GDM1 (cell line): ENCODE results near the gene CCM2.
"Not testable (repeated sequence)": the region's sequence is repeated elsewhere in the genome, so short reads cannot be mapped to it uniquely, and the experiment has no call there.

ENCODE experiments used
- DNase-seq: peaks from one replicate; lab custom pipeline; 2025; lab: John Stamatoyannopoulos, UW

Gene CCM2

DNA sequence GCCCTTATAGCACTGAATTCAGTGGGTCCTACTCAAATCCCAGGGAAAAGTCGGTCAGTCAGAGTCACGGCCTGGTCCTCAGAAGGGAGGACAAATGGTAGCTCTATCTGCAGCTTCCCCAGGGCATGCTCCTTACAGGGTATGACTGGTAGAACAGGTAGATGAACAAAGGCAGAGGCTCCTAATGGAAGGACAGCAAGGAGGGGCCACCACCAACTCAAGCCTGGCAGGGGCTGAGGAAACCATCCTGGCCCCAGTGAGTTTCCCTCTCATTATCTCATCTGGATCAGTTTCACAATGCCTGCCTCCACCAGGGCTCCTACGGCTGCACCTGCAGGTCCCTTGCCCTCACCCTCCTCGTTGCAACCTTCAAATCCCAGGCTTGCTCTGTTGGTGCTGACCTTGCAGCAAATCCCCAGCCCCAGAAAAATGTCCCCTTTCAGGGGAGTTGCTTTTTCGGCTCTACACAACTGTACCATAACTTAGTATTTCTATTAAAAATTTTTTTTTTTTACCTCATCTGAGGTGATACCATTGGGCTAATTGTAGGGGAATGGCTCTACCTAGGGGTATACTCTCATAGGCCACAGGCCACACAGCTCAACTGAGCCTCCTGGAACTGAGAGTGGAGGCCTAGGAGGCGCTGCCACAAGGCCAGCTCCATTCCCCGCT is 18.8 kb upstream of the CCM2 start:
- DNase-seq, result no peak

DNA sequence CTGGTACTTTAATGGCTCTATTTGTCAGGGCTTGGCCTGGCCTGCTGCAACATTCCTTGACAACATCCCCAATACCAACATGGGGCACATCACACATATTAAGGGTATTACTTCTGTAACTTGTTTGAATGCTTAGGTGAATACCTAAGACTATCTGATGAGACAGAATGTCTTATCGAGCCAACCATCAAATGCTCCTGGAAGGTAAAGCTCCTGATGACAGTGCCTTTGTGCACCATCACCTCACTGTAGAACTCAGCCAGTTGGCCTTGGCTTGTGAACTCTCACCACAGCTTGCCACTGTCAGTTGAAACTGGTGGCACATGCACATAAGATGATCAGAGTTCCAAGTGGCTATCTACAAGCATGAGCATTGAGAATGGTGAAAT is 17.5 kb upstream of the CCM2 start:
- DNase-seq, result no peak

DNA sequence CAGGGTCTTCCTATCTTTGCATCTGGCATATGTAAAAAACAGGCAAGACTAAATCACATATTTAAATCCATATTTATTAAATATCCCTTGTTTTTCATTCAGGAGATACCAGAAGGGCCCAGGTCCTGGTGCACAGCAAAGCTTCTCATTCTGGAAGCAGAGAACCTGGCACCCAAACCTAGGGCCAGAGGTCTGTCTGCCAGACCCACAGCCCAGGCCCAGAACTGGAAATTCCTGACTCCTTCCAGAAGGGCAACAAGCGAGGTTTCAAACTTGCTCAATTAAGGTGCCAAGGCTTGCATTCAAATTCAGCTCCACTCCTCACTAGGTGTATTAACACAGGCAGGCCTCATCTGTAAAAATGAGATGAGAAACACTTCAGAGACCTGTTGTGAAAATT is 17.0 kb upstream of the CCM2 start:
- no peak for DNase-seq

DNA sequence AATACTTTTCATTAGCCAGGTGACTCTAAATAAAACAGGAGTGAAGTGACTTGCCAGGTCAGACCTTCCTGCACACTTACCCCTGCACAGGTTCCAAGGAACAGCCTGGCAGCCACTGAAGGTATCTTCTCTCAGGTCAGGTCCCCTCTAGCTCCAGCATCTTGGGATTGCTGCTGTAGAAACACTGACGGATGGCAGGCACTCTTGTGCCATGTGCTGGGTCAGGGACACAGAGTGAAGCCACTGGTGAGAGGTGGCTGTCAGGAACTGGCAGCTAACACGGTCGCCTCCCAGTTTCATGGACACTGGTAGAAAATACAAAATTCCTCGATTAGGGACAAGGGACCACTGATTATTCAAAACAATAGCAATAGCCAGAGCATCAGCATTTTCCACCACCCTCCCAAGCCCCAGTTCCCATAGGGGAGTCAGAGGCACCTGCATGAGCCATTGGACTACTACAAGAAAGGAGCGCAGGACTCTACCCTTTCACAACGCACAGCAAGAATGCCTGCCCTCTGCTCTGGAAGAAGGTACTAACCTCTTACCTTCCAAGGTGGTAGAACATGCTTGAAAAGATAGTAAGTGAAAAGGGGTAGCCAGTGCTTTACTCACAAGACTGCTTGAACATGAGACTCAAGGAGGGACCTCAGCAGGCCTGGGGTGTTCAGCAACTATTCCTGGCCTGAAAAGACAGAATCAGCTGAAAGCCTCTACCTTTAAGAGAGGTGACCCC is 16.1 kb upstream of the CCM2 start:
- no peak for DNase-seq

DNA sequence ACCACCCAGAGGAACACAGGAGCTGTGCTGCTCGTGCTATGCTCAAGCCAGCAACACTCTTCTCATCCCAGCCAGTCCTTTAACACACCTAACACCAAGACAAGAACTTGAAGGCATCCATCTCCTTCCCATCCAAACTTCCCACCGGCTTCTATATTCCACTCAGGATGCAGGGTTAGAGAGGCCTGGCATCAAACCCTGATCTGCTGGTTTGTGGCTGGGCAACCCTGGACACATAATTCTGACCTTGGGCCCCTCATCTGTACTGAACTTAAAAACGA is 15.6 kb upstream of the CCM2 start:
- no peak for DNase-seq

DNA sequence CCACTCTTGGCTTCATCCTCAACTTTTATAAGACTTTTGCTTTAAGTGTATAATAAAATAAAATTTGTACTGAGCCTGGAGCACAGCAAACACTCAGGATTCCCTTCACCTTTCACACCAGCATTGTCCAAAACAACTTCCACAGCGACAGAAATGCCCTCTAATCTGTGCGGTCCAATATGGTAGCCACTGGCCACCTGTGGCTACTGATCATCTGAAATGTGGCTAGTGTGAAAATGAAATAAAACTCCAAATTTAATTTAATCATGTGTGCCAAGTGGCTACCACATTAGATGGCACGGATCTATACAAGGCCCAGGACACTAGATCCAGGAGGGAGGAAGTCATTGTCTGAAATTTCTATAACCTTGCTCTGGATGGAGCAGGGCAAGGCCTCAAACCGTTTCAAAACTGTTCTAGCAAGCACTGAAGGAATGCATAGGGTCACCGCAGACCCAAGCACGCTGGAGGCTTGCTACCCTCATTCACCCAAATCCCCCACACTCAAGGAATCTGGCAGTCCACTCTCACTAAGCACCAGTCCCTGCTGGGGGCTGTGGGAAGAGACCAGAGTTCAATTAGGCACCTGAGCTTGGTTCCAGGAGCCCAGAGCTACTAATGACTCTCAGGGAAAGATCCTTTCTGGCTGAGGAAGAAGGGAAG is 14.8 kb upstream of the CCM2 start:
- no peak for DNase-seq

DNA sequence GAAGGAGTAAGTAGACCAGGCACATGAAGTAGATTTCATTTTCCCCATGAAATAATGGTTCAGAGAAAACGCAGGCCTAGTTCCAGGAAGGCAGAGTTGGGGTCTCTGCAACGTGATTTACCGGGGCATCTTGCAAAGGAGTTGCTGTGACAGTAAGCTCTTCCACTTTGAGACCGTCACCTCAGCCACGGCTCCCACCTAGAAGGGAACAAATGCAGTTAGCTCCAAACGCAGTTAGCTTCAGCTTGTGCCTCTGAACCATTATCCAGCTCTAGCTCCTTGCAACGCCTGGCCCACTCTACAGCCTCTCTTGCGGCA is 14.1 kb upstream of the CCM2 start:
- no peak for DNase-seq

DNA sequence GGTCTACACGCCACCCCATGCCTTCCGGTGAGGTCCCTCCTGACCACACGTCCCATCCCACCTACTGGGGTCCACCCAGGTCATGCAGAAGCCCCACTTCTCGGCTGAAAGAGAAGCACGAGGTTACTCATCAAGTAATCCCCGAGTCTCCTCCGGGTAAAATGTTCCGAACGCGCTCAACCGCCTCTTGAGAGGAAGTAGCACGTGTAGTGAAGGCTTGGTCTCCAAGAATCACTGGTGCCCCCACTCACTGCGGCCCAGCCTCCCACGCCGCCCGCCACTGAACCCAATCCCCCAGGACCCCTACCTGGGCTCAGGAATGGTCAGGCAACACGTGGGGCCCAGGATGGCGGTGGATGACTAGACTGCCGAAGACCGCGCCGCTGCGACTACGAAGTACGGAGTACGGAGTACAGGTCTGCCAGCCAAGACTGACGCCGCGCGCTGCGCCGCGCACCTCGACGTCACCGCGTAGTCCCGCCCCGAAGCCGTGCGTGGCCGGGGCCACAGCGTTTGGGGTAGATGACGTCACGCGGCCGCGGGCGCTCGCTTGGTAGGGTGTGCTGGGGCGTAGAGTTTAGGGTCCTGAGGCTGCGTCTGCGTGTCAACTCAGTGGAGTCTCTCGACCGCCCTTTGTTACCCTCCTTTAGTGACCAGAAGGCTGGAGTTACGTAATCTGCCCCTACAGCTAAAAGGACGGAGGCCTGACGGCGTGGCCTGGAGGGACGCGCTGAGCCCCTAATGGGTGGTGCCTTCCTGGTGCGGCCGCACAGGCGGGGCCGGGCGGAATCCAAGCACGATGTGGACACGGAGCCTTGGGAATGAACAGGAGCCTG is 13.6 kb upstream of the CCM2 start:
- peak; percentile 94 for DNase-seq

DNA sequence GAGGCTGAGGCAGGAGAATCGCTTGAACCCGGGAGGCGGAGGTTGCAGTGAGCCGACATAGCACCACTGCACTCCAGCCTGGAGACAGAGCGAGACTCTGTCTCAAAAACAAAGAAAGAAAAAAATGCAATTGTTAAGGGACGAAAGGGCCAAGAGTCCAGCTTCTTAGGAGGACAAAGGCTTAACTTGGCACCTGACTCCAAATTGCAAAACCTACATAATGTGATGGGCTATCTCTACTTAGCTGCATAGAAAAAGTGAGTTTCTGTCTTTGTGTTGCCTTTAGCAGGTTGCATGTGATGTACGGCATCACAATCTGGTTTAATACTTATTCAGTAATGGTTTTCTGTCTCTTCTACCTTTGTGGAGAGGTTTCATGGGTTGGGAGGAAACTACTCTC is 12.5 kb upstream of the CCM2 start:
- no peak for DNase-seq

DNA sequence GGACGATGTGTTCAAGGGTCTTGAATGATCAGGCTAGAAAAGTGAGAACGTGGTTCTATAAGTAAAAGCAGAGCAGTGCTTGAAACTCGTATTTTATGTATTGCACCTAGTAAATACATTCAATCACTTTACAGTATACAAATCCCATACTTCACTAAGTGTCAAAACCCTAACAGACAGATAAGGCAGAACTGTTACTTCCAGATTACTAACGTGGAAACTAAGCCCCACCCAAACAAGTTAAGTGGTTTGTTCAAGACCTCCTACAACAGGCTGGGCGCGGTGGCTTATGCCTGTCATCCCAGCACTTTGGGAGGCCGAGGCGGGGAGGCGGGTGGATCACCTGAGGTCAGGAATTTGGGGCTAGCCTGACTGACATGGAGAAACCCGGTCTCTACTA is 12.0 kb upstream of the CCM2 start:
- DNase-seq, result no peak

DNA sequence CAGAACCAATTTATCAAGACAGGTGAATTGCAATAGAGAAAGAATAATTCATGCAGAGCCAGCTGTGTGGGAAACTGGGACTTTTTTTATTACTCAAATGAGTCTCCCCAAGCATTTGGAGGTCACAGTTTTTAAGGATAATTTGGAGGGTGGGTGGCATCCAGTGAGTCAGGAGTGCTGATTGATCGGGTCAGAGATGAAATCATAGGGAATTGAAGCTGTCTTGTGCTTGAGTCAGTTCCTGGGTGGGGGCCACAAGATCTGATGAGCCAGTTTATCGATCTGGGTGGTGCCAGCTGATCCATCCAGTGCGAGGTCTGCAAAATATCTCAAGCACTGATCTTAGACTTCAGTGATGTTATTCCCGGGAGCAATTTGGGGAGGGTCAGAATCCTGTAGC is 11.3 kb upstream of the CCM2 start:
- no peak for DNase-seq

DNA sequence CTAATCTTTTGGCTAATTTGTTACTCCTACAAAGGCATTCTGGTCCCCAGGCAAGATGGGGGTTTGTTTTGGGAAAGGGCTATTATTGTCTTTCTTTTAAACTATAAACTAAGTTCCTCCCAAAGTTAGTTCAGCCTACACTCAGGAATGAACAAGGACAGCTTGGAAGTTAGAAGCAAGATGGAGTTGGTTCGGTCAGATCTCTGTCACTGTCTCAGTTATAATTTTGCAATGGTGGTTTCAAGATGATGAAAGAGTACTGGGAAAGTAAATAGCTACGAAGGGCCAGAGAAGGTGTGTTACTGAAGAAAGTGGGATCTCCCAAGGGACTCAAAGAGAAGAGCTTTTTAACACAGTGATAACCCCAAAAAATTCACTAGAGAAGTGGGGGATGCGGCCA is 10.9 kb upstream of the CCM2 start:
- DNase-seq, result no peak

DNA sequence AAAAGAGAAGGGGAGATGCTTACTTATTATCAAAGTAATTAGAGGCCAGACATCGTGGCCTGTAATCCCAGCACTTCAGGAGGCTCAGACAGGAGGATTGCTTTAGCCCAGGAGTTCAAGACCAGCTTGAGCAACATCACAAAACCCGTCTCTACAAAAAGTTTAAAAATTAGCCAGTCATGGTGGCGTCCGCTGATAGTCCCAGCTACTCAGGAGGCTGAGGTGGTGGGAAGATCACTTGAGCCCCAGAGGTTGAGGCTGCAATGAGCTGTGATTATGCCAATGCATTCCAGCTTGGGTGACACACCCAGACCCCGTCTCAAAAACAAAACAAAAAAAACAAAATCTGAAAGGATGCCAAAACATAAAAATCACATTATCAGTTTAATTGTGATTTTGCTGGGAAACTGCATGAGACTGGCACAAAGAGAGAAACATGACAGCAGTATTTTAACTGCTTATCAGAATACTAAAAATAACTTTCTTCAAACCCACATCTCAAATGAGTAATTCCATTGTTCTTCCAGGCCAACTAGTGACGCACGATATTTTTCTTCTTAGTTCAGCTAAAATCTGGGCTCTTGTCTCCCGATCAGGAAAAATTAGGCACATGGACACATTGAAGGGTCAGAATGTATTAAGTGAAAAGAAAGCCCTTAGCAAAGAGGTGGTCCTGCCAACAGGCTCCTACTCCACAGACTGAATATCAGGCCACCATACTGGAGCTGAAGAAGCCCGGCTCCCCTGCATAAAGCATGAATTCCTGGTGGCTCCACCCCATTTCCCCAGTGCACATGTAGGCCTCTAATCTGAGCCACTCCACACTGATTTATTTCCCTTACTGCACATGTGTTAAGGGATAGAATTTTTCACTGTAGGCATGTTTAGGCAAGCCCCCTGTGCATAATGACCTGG is 9.6 kb upstream of the CCM2 start:
- no peak for DNase-seq

DNA sequence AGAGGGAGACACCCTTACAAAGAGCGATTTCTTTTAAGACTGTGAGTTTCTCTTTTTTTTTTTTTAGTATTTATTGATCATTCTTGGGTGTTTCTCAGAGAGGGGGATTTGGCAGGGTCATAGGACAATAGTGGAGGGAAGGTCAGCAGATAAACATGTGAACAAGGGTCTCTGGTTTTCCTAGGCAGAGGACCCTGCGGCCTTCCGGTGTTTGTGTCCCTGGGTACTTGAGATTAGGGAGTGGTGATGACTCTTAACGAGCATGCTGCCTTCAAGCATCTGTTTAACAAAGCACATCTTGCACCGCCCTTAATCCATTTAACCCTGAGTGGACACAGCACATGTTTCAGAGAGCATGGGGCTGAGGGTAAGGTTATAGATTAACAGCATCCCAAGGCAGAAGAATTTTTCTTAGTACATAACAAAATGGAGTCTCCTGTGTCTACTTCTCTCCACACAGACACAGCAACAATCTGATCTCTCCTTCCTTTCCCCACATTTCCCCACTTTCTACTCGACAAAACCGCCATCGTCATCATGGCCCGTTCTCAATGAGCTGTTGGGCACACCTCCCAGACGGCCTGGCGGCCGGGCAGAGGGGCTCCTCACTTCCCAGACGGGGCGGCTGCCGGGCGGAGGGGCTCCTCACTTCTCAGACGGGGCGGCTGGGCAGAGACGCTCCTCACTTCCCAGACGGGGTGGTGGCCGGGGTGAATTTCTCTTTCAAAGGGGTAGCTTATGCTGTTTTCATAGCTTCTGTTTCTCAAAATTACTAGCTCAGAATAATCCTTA is 7.8 kb upstream of the CCM2 start:
- not testable (repeated sequence) for DNase-seq

DNA sequence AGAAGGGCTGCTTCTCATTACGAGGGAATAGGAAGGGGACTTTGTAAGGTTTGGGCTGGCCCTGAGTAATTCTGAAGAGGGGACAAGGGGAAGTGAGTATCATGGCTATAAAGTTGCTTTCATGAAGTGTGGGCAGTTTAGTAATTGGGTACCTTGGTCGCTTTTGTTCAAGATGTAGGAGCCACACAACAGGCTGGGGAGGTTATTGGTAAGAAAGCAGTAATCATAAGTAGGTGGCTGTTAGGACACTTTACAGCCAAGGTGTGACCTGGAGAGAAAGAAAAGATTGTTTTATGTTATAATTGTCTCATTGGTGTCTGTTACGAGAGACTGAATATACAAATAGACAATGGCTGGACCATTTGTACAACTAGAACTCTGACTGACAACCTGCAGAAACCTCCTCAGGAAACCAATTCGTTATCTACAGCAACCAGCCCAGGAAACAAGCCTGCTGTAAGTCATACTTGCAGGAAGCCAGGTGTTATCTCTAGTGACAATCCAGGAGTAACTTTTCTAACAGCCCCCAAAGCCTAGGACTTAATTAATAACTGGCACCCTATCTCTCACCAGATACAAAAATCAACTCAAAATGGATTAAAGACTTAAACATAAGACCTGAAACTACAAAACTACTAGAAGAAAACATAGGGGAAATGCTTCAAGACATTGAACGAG is 5.0 kb upstream of the CCM2 start:
- peak; percentile 74 for DNase-seq

DNA sequence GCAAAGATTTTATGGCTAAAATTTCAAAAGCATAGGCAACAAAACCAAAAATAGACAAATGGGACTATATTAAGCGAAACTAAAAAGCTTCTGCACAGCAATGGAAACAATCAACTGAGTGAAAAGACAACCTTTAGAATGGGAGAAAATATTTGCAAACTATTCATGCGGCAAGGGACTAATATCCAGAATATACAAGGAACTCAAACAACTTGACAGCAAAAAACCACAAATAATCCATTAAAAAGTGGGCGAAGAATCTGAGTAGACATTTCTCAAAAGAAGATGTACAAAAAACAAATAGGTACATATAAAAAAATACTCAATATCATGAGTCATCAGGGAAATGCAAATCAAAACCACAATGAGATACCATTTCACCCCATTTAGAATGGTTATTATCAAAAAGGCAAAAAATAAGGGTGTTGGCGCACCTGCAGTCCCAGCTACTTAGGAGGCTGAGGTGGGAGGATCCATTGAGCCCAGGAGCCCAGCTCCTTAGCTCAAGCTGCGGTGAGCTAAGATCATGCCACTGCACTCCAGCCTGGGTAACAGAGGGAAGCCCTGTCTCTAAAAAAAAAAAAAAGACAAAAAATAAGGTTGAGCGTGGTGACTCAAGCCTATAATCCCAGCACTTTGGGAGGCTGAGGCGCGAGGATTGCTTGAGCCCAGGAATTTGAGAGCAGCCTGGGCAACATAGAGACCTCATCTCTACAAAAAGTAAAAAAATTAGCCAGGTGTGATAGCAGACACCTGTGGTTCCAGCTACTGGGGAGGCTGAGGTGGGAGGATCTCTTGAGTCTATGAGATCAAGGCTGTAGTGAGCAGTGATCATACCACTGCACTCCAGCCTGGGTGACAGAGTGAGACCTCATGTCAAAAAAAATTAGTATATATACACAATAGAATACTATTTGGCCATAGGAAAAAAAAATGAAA is 4.2 kb upstream of the CCM2 start:
- no peak for DNase-seq

DNA sequence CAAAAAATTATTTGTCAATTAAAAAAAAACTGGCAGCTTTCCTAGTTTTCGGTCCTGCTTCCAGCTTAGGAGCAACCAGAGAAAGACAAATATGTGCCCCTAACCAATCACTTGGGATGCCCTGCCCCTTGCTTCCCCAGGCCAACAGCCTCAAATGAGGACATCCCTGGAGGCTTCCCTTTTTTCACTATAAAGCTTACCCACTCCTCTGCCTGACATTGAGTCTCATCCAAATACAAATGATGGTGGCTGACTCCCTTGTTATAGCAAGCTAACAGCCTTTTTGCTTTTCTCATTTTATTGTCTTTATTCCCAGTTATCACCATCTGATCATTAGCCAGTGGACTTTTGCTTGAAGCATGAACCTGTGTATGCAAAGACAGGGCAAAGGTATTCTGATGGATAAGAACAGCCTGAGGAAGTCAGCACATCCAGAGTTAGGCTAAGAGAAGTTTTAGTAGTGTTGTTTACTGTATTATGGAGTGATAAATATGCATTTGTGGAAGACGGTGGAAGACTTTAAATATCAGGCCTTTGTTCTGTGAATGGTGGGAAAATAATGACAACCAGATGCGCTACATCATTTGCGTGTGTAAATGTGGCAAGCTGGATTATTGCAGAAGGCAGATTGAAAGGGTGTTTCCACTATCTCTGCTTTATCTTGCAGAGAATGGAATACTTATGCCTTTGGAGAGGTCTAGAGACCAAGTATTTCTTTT is 1.7 kb upstream of the CCM2 start:
- DNase-seq, result no peak

DNA sequence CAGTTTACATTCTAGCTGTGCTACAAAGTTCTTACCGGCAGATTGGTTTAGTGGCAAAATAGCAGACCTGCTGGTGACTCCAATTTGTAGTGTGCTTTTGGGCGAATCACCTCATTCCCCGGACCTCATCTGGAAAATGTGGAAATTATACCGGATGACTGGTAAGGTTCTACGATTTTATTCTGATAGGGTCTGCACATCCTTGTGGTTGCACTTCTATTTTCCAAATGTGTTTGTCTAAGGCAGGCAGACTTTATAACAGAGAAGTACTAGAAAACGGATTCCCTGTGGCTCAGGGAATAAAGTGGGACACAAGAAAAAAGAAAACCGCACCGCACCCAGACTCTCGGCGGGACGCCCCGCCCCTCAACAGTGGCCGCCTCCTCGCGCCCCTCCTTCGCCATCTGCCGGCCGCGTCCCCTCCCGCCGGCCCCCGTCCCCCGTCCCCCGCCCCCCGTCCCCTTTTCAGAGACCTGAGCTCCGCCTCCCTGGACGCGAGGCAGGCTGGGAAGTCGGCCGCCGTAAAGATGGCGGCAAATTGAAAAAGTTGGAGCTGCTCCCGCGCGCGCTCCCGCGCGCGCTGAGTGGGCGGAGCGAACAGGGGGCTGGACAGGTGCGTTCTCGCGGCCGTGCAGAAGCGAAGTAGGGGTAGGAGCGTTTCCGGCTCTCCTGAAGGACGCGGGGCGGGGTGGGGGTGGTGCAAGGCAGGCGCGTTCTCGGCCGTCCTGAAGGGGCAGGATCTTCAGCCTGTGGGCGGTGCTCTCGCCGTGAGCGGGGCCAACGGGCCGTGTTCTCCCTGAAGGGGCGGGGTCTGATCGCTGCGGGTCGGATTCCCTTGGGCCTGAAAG is 532 bp upstream of the CCM2 start:
- peak; percentile 99 for DNase-seq
